HEK293 (cell line): ENCODE results near the gene MYD88.

ENCODE experiments used
- CTCF ChIA-PET: fragments of 350-600 bp; formaldehyde crosslinking; extraction: SDS; loops from one replicate; lab custom pipeline; 2021; ENCODE audit warnings: antibody characterized with exemption; lab: Yijun Ruan, JAX
- POLR2A ChIA-PET: fragments of 300-600 bp; formaldehyde crosslinking; extraction: SDS; loops from one replicate; lab custom pipeline; 2020; ENCODE audit warnings: antibody characterized with exemption, inconsistent platforms; lab: Yijun Ruan, JAX
- H3K27ac ChIP-seq: fragments of 200-500 bp; sonication (Bioruptor generic); 2 replicates; pipeline ENCODE4 v1.5.1; 2014; ENCODE audit warnings: low read depth, low read length, control low read depth, inconsistent platforms; ENCODE audit errors: extremely low read depth
- H3K36me3 ChIP-seq, 2 experiments: fragments of 200-500 bp in 1 of 2; sonication (Bioruptor generic) in 1 of 2; 1 replicate in 1 of 2; 2 replicates in 1 of 2; pipeline ENCODE4 v1.5.1; 2014 to 2017; ENCODE audit warnings: inconsistent platforms in 2 of 2, low read length in 2 of 2; ENCODE audit not compliant: control insufficient read depth in 2 of 2, insufficient read depth in 1 of 2
- H3K4me1 ChIP-seq: fragments of 200-500 bp; sonication (Bioruptor generic); 2 replicates; pipeline ENCODE4 v1.5.1; 2014; ENCODE audit warnings: mild to moderate bottlenecking, low read length, inconsistent platforms; ENCODE audit not compliant: control insufficient read depth, insufficient read depth
- H3K4me3 ChIP-seq: 2 replicates; pipeline ENCODE4 v1.5.1; 2011; ENCODE audit warnings: low read depth, mild to moderate bottlenecking, control low read depth, low read length, moderate library complexity
- H3K9me3 ChIP-seq: fragments of 200-500 bp; sonication (Bioruptor generic); 2 replicates; pipeline ENCODE4 v1.5.1; 2014; ENCODE audit warnings: low read depth, low read length, inconsistent platforms; ENCODE audit not compliant: control insufficient read depth, insufficient read depth
- CTCF ChIP-seq: fragments of 450-650 bp; formaldehyde crosslinking; IDR thresholded peaks from 2 replicates; pipeline ENCODE4 v1.5.1; 2016; ENCODE audit warnings: missing biosample characterization, missing genetic modification characterization
- GLI4 ChIP-seq: fragments of 450-650 bp; formaldehyde crosslinking; IDR thresholded peaks from 2 replicates; pipeline ENCODE4 v1.5.1; 2016; ENCODE audit warnings: missing biosample characterization, missing genetic modification characterization
- REPIN1 ChIP-seq: fragments of 450-650 bp; formaldehyde crosslinking; IDR thresholded peaks from 2 replicates; pipeline ENCODE4 v1.5.1; 2017; ENCODE audit warnings: missing biosample characterization, missing genetic modification characterization, low read depth
- SP2 ChIP-seq: fragments of 450-650 bp; formaldehyde crosslinking; IDR thresholded peaks from 2 replicates; pipeline ENCODE4 v1.5.1; 2016; ENCODE audit warnings: missing biosample characterization, missing genetic modification characterization
- WT1 ChIP-seq: fragments of 450-650 bp; formaldehyde crosslinking; IDR thresholded peaks from 2 replicates; pipeline ENCODE4 v1.5.1; 2016; ENCODE audit warnings: missing biosample characterization, missing genetic modification characterization
- ZBTB6 ChIP-seq: fragments of 450-650 bp; formaldehyde crosslinking; IDR thresholded peaks from 2 replicates; pipeline ENCODE4 v1.5.1; 2017; ENCODE audit warnings: missing biosample characterization, missing genetic modification characterization
- ZNF112 ChIP-seq: fragments of 450-650 bp; formaldehyde crosslinking; IDR thresholded peaks from 2 replicates; pipeline ENCODE4 v1.5.0; 2017; ENCODE audit warnings: missing biosample characterization, missing genetic modification characterization
- ZNF114 ChIP-seq: fragments of 450-650 bp; formaldehyde crosslinking; IDR thresholded peaks from 2 replicates; pipeline ENCODE4 v1.5.0; 2017; ENCODE audit warnings: missing biosample characterization, missing genetic modification characterization
- ZNF140 ChIP-seq: fragments of 450-650 bp; formaldehyde crosslinking; IDR thresholded peaks from 2 replicates; pipeline ENCODE4 v1.5.1; 2016; ENCODE audit warnings: missing biosample characterization, missing genetic modification characterization
- ZNF175 ChIP-seq: fragments of 450-650 bp; formaldehyde crosslinking; IDR thresholded peaks from 2 replicates; pipeline ENCODE4 v1.5.1; 2016; ENCODE audit warnings: missing biosample characterization, missing genetic modification characterization
- ZNF354C ChIP-seq: fragments of 450-650 bp; formaldehyde crosslinking; IDR thresholded peaks from 2 replicates; pipeline ENCODE4 v1.5.1; 2016; ENCODE audit warnings: missing biosample characterization, missing genetic modification characterization, low read depth, borderline replicate concordance
- ZNF394 ChIP-seq: fragments of 450-650 bp; formaldehyde crosslinking; IDR thresholded peaks from 2 replicates; pipeline ENCODE4 v1.5.1; 2016; ENCODE audit warnings: missing biosample characterization, missing genetic modification characterization, mild to moderate bottlenecking, moderate library complexity, borderline replicate concordance
- ZNF398 ChIP-seq: fragments of 450-650 bp; formaldehyde crosslinking; IDR thresholded peaks from 2 replicates; pipeline ENCODE4 v1.5.1; 2017; ENCODE audit warnings: missing biosample characterization, missing genetic modification characterization
- ZNF423 ChIP-seq: fragments of 450-650 bp; formaldehyde crosslinking; IDR thresholded peaks from 2 replicates; pipeline ENCODE4 v1.5.1; 2016; ENCODE audit warnings: missing biosample characterization, missing genetic modification characterization
- ZNF426 ChIP-seq: fragments of 450-650 bp; formaldehyde crosslinking; IDR thresholded peaks from 2 replicates; pipeline ENCODE4 v1.5.1; 2017; ENCODE audit warnings: missing biosample characterization, missing genetic modification characterization, mild to moderate bottlenecking, inconsistent platforms, moderate library complexity
- ZNF488 ChIP-seq: fragments of 450-650 bp; formaldehyde crosslinking; IDR thresholded peaks from 2 replicates; pipeline ENCODE4 v1.5.1; 2016; ENCODE audit warnings: missing biosample characterization, missing genetic modification characterization
- ZNF514 ChIP-seq: fragments of 450-650 bp; formaldehyde crosslinking; IDR thresholded peaks from 2 replicates; pipeline ENCODE4 v1.5.1; 2016; ENCODE audit warnings: missing biosample characterization, missing genetic modification characterization
- ZNF529 ChIP-seq: fragments of 450-650 bp; formaldehyde crosslinking; IDR thresholded peaks from 2 replicates; pipeline ENCODE4 v1.5.1; 2017; ENCODE audit warnings: missing genetic modification characterization, missing biosample characterization; ENCODE audit not compliant: insufficient replicate concordance
- ZNF626 ChIP-seq: fragments of 450-650 bp; sonication (Bioruptor Pico); formaldehyde crosslinking; IDR thresholded peaks from 2 replicates; pipeline ENCODE4 v1.5.1; 2018; ENCODE audit warnings: missing biosample characterization, missing genetic modification characterization, inconsistent platforms
- ZNF645 ChIP-seq: fragments of 450-650 bp; formaldehyde crosslinking; IDR thresholded peaks from 2 replicates; pipeline ENCODE4; 2016; ENCODE audit warnings: missing biosample characterization, missing genetic modification characterization
- ZNF664 ChIP-seq: fragments of 450-650 bp; formaldehyde crosslinking; IDR thresholded peaks from 2 replicates; pipeline ENCODE4 v1.5.1; 2016; ENCODE audit warnings: missing biosample characterization, missing genetic modification characterization
- ZNF670 ChIP-seq: fragments of 450-650 bp; formaldehyde crosslinking; IDR thresholded peaks from 2 replicates; pipeline ENCODE4 v1.5.1; 2016; ENCODE audit warnings: missing biosample characterization, missing genetic modification characterization, low read depth
- ZNF707 ChIP-seq: fragments of 450-650 bp; formaldehyde crosslinking; IDR thresholded peaks from 2 replicates; pipeline ENCODE4 v1.5.1; 2016; ENCODE audit warnings: missing biosample characterization, missing genetic modification characterization
- ZNF785 ChIP-seq: fragments of 450-650 bp; formaldehyde crosslinking; IDR thresholded peaks from 2 replicates; pipeline ENCODE4 v1.5.1; 2016; ENCODE audit warnings: missing biosample characterization, missing genetic modification characterization
- ZNF791 ChIP-seq: fragments of 450-650 bp; formaldehyde crosslinking; IDR thresholded peaks from 2 replicates; pipeline ENCODE4 v1.5.1; 2016; ENCODE audit warnings: missing biosample characterization, missing genetic modification characterization
- TF ChIP-seq, protein P1 (sequence below): fragments of 450-650 bp; formaldehyde crosslinking; conservative IDR thresholded peaks from 2 replicates; pipeline ENCODE4 v1.5.1; 2016; ENCODE audit warnings: low read depth, missing biosample characterization, missing genetic modification characterization

The MYD88 gene

DNA sequence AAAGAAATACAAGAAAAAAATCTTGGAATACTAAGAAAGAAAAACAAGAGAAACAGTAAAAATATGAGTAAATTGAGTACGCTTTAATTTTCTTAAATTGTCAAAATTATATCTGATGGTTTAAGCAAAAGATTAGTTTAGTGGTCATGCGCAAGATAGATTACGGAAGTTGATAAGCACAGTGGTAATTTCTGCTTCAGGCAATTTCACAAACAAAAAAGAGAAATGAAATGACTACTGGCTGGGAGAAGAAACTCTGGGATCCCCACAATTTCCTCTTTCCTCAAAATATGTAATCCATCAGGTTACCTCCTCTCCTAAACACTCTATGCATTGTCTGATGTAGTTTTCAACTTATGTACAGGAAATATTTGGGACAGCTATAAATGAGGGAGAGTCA lies 9.0 kb downstream of the MYD88 start:
- CTCF ChIA-PET = no interaction called here
- TF ChIP-seq ZNF664 (tag by site-specific recombination) = no peak
- TF ChIP-seq, protein P1, sequence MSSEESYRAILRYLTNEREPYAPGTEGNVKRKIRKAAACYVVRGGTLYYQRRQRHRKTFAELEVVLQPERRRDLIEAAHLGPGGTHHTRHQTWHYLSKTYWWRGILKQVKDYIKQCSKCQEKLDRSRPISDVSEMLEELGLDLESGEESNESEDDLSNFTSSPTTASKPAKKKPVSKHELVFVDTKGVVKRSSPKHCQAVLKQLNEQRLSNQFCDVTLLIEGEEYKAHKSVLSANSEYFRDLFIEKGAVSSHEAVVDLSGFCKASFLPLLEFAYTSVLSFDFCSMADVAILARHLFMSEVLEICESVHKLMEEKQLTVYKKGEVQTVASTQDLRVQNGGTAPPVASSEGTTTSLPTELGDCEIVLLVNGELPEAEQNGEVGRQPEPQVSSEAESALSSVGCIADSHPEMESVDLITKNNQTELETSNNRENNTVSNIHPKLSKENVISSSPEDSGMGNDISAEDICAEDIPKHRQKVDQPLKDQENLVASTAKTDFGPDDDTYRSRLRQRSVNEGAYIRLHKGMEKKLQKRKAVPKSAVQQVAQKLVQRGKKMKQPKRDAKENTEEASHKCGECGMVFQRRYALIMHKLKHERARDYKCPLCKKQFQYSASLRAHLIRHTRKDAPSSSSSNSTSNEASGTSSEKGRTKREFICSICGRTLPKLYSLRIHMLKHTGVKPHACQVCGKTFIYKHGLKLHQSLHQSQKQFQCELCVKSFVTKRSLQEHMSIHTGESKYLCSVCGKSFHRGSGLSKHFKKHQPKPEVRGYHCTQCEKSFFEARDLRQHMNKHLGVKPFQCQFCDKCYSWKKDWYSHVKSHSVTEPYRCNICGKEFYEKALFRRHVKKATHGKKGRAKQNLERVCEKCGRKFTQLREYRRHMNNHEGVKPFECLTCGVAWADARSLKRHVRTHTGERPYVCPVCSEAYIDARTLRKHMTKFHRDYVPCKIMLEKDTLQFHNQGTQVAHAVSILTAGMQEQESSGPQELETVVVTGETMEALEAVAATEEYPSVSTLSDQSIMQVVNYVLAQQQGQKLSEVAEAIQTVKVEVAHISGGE (tag by site-specific recombination) = no peak
- no peak for TF ChIP-seq WT1 (tag by site-specific recombination)
- no peak for TF ChIP-seq ZBTB6 (tag by site-specific recombination)
- TF ChIP-seq ZNF140 = no peak
- no peak for TF ChIP-seq ZNF423 (tag by site-specific recombination)
- no peak for TF ChIP-seq ZNF114 (tag by site-specific recombination)
- TF ChIP-seq GLI4 (tag by site-specific recombination) = no peak
- TF ChIP-seq ZNF394 (tag by site-specific recombination) = no peak
- TF ChIP-seq ZNF112 (tag by site-specific recombination) = no peak
- TF ChIP-seq ZNF514 (tag by site-specific recombination) = no peak
- TF ChIP-seq SP2 = no peak
- TF ChIP-seq ZNF791 (tag by site-specific recombination) = no peak
- TF ChIP-seq ZNF488 (tag by site-specific recombination) = no peak
- TF ChIP-seq ZNF426 (tag by site-specific recombination) = no peak
- no peak for TF ChIP-seq ZNF785 (tag by site-specific recombination)
- no peak for TF ChIP-seq ZNF707 (tag by site-specific recombination)
- no peak for TF ChIP-seq ZNF354C (tag by site-specific recombination)
- no peak for TF ChIP-seq ZNF645 (tag by site-specific recombination)
- TF ChIP-seq, all 188 proteins: peak for 0
- H3K4me3 ChIP-seq = no peak overlapping the region
- POLR2A ChIA-PET = interaction anchor here (1.6 kb wide), 1 partner anchor 11 kb away, joined by 5 read pairs; the partner anchor contains the start of gene ACAA1
- no peaks in the 10 kb centered on the region for H3K36me3 ChIP-seq
- H3K9me3 ChIP-seq = no peaks in the 10 kb centered on the region
- H3K4me1 ChIP-seq = no peaks in the 10 kb centered on the region
- no peak overlapping the region for H3K27ac ChIP-seq

DNA sequence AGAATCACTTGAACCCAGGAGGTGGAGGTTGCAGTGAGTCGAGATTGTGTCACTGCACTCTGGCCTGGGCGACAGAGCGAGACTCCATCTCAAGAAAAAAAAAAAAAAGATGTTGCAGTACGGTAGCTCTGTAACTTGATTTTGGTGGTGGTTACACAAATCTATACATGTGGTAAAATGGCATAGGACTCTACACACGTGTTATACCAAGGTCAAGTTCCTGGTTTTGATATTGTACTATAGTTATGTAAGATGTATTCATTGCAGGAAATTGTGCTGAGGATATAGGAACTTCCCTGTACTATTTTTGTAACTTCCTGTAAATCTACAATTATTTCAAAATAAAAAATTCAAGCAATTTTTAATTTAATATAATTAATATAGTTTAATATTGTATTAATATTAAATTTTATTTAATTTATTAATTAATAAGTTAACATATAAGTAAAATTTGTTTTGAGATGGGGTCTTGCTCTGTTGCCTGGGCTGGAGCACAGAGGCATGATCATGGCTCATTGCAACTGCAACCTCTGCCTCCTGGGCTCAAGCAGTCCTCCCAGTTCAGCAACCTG lies 9.9 kb downstream of the MYD88 start:
- no peaks in the 10 kb centered on the region for H3K4me1 ChIP-seq
- no peaks in the 10 kb centered on the region for H3K36me3 ChIP-seq
- no peaks in the 10 kb centered on the region for H3K9me3 ChIP-seq
- ChIA-PET CTCF (no interaction called here), POLR2A (interaction anchor here (0.7 to 1.6 kb wide), 2 partner anchors 12 to 58 kb away, joined by 4 to 5 read pairs; partner anchors contain the start of gene ACAA1)
- H3K4me3 ChIP-seq = no peak overlapping the region
- no peak overlapping the region for H3K27ac ChIP-seq
- no peak for TF ChIP-seq REPIN1 (tag by site-specific recombination)
- TF ChIP-seq ZNF670 (tag by site-specific recombination) = no peak
- TF ChIP-seq CTCF = no peak
- no peak for TF ChIP-seq ZNF529
- TF ChIP-seq ZNF626 (tag by site-specific recombination) = no peak
- TF ChIP-seq ZNF398 (tag by site-specific recombination) = no peak
- no peak for TF ChIP-seq ZNF175 (tag by site-specific recombination)
